HG03575 (cell line): ENCODE results near the gene AOX1.
"Not testable (repeated sequence)": the region's sequence is repeated elsewhere in the genome, so short reads cannot be mapped to it uniquely, and the experiment has no call there.

ENCODE experiments used
- ATAC-seq: cut with Tn5 transposase; IDR thresholded peaks from one replicate; pipeline ENCODE4 v1.9.1; 2021; ENCODE audit not compliant: unreplicated experiment, insufficient number of reproducible peaks, low FRiP score; ENCODE audit errors: extremely low read depth

Gene AOX1

DNA sequence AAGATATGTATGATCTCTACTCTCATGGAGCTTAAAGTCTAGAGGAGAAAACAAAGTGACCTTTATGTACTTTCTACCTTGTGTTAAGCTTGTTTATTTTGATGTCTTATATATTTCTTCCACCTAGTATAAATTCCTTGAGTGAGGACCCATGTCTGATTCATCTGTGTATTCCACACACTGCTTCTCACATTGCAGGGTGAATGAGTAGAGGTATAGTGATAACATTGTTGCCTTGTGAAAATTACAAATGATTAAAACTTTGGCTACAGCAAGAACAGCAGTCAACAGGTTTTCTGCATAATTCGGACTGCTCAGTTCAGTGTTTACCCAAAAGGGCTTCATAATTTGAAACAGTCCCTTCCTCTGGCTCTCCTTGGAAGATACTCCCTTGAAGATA, 36.3 kb downstream of the AOX1 start:
- no peak for ATAC-seq

DNA sequence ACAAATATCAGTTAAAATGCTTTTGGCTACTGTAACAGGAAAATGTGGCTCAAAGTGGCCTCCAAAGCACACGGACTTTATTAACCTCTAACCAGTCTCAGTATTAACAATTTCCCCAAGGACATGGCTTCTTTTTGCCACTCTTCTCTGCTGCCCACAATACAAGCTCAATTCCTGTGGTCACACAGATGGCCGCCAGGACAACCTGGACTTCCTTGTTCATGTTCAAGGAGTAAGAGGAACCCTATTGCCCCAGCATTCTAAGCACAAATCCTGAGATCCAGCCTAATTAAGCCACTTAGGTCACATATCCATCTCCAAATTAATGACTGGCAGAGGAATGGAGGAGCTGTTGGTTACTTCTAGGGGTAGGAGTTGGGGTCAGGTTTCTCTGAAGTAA, 38.2 kb downstream of the AOX1 start:
- ATAC-seq = no peak

DNA sequence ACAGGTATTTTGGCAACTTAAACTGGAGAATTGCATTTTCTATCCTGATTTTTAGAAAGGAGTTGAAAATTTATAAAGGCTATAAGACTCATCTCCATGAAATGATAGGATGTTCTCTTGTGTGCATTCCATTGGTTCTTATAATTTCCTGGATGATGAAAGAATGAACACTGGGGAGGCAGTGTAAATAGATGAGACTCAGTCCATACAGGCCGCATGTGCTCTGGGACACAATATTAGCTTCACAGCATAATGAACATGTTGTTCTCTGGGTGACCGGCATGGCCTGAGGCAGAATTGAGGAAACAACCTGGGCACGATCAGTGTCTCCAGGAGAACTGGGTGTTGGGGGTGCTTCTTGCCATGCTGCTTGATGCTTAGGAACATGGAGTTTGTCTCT, 38.8 kb downstream of the AOX1 start:
- ATAC-seq = no peak

DNA sequence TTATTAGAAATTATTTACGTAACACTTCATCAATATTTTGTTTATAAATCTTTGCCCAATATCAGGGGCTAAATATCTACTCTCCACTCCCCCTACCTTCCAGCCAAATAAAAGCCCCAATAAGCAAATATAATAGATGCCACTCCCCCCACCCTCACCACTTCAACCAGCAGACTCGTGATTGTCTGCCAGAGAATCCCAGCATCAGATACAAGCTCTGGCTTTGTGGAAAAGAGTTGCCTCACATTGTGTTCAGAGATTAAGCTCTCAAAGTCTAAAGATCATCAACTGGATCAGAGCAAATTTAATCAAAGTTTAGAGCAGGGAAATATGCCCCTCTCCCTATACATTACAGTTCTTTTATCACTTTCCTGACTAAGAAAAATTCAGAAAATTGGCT, 39.5 kb downstream of the AOX1 start:
- no peak for ATAC-seq

DNA sequence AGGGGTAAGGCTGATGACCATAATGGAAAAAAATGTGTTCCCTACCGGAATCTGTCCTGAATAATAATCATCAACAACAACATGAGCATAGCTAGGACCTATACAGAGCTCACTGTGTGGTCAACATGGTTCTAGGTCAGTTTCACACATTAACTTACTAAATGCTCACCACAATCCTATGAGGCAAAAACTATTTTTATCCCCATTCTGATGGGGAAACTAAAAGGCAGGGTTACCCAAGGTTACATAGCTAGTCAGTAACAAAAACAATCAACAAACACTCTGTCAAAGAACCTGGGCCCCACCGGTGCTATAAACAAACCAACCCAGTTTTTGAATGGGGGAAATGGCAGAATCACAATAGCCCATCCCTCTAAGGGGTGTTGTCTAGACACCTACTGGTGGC, 40.1 kb downstream of the AOX1 start:
- ATAC-seq = no peak

DNA sequence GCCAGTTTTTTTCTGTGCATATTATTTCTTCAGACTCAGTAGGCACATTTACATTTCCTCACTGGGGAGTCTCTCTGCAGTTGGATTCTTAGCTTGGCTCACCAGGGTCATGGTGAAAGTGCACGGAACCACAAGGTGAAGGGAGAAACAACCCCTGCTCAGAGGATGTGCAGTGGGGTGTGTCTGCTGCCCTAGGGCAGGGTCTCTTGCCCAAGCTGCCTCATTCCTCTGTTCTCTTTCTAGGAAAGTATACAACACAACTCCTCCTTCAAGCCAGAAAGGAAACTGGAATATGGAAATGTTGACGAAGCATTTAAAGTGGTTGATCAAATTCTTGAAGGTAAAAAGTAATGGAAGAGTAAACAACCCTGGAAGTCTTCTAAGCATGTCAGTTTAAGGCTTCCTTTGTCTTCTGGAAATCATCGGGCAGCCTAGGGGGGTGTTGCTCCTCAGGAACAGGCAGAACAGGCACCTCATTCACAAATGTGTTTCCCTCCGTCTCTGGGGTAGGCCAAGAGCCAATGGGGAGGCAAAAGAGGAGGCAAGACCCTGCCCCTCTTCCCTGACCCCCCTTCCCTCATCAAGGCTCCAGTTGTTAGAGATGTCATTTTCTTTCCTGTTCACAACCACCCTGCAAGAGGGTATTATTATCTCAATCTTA, 41.4 kb downstream of the AOX1 start:
- ATAC-seq = no peak

DNA sequence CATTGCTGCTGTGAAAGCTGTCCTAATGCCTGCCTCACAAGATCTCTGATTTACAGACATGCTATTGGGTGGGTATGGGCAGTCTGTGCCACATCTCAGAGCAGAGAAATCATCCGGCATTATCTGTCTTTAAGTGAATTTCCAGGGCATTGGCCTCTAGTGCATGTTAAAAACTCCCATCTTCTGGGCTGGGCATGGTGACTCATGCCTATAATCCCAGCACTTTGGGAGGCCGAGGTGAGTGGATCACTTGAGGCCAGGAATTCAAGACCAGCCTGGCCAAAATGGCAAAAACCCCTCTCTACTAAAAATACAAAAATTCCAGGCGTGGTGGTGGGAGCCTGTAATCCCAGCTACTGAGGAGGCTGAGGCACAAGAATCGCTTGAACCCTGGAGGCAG, 42.6 kb downstream of the AOX1 start:
- ATAC-seq = not testable (repeated sequence)

DNA sequence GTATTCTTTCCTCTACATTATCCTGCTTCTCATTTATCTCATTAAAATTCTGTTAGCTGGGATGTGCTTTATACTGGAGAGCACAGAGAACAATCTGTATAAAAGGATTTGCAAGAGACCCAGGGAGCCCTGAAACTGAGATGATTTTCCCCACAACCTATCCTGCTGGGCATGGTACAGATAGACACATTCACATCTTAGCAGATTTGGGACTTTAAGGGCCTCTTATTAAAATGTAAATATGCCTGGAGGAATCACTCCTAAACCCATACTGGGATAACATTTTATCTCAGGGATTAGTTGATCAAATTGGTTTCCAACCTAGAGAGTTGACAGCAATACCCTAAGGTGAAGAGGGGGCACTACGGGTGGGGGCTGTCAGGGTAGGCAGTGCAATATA, 45.5 kb downstream of the AOX1 start:
- no peak for ATAC-seq

DNA sequence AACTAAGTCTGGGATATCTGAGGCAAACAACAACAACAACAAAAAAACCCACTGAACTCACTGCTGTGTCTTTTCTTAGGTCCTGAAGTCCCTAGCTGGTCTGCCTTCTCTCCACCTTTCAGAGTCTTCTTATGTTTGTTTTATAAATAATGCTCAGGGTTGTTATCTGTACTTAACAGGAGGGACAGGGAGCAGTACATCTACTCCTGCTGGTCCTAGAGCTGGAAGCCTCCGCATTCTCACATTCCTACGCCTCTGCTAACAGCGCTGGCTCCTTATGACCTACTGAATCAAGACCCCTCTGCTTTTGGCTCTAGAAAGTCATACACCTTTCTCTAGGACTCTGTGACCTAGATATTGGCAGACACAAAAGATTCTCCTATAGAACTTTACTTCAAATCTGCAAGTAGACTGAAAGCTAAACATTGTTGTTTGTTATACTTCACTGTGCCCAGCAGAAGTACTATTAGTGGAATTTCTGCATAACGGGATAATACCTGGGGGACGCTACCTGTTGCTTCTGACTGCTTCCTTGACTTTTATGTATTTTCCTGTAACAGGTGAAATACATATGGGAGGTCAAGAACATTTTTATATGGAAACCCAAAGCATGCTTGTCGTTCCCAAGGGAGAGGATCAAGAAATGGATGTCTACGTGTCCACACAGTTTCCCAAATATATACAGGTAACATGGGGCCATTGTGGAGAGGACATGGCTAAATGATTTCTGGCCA, 48.6 kb downstream of the AOX1 start:
- no peak for ATAC-seq

DNA sequence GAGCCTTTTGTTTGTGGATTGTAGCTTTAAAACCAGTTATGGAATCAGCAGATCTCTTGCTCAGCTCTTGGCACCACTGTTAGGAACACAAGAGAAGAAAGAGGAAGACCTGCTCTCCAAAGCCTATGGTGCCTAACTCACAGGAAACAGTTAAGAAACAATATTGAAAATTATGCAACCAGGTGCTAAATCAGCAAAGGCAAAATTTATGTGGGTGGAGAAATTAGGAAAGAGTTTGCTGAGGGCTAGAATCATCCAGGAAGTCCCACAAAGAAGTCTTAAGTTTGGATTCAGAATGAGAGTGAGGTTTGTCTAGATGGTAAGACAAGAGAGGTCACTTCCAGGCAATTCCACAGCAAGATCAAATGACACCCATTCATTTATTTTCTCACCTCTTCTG, 49.4 kb downstream of the AOX1 start:
- ATAC-seq = no peak

DNA sequence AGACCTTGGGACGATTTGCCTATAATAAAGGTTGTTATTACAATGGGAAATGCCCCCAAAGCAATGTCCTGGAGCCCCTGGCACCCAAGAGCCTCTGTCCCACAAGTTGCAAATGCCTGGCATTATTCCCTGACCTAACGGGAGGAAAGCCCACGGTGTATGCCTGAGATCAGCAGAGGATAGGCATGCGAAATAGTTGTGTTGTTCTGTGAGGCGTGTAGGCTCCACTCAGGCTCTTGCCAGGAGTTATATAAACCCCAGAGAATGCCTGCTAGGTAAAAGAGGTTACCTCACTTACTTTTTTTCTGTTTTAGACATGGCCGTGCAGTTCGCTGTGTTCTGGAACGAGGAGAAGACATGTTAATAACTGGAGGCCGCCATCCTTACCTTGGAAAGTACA, 52.1 kb downstream of the AOX1 start:
- ATAC-seq = no peak

DNA sequence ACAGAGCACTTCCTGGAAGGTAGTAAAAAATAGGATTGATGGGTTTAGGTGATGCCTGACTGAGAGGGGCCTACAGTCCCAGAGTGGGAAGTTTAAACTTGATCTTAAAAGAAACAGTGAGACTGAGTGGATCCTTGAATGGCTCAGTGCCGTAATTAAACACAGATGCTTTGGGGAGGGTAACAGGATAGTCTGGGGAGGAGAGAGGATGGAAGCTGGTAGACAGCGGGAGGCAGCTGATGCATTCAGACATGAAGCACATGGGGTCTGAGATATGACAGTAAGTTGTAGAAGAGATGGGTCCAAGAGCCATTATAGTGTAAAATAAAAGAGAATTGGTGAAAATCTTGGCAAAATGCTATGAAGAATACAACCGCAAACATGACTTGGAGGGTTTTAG, 54.4 kb downstream of the AOX1 start:
- no peak for ATAC-seq

DNA sequence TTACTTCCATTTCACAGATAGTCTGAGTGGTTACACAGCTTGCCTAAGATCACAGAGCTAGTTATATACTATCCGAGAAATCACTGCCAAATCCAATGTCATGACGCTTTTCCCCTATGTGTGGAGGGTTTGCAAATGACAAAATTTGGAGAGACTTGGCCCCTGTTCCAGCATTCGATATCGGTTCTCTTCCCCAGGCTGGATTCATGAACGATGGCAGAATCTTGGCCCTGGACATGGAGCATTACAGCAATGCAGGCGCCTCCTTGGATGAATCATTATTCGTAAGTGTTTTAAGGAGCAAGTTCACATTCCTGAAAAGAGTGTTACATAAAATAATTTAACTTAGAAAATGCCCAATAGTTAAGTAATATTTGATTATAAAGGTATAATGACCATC, 55.1 kb downstream of the AOX1 start:
- no peak for ATAC-seq

DNA sequence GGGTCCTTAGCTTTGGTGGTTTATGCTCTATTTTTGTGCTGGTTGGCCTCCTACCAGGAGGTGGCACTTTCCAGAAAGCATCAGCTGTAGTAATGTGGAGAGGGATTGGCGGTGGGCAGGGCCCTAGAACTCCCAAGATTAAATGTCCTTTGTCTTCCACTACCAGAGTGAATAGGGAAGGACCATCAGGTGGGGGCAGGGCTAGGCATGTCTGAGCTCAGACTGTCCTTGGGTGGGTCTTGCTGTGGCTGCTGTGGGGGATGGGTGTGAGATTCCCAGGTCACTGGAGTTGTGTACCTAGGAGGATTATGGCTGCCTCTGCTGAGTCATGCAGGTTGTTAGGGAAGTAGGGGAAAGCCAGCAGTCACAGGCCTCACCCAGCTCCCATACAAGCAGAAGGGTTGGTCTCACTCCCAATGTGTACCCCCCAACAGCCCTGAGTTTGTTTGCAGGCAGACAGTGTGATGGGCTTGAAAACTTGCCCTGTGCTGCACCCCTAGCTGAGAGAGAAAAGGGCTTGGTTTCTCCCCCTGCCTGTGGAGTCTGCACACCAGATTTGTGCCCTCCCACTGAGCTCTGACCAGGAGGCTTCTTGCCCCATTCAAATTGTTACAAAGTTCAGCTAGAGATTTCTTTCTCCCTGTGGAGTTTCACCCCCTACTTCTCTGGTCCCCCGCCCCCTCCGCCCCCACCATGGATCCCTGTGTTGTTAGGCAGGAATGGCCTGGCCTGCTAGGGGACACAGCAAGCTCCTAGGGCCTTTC, 62.9 kb downstream of the AOX1 start:
- ATAC-seq = not testable (repeated sequence)

DNA sequence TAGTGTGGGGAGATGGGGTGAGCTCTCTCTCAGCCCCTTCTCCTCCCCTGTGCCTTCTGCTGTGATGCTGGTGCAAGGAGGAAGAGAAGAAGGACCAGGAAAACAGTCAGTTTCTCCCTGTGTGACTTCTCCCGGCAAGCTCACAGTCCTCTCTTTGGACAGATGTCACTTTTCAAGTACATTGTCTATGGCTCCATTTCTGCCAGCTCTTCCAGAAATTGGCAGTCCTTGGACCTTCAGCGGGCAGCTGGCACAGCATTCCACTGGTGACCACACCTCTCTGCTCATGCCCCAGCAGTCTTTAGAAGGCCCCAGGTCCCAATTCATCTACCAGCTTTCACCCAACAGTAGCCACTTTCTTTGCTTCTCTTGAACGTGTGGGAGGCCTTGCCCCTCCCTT, 63.9 kb downstream of the AOX1 start:
- no peak for ATAC-seq

DNA sequence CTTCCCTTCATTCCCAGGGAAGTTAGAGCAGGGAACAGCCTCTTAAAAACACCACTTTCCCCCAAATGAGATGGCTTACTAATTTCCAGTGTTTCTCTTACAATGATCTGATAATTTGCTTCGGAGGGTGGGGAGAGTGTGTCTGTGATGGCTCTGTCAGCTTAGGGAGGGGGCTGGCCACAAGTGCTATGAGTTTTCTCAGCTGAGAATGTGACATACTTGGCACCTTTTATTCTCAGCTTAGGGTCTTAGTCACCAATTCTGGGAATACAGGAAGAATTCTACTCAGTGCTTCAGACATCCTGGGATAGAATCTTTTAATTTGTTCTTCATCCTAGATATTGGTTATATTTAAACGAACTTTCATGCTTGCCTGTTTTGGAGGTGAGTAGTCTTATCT, 64.4 kb downstream of the AOX1 start:
- ATAC-seq = no peak

DNA sequence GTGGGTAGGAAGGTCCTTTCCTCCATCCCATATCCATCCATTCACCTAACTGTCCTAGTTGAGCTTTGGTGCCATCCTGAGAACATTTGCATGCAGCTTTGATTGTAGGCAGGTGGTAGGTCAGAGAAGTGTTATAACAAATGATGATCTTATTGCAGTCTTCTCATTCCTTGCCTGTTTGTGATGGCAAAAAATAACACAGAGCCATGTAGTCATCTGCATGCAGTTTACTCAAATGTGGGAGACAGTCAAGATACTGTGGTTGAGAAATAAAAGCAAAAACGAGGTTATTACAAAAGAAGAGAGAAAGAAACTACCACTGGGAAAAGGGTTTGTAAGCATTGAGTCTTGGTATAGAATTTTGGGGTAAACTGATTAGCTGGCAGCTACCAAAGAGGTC, 66.3 kb downstream of the AOX1 start:
- ATAC-seq = no peak

DNA sequence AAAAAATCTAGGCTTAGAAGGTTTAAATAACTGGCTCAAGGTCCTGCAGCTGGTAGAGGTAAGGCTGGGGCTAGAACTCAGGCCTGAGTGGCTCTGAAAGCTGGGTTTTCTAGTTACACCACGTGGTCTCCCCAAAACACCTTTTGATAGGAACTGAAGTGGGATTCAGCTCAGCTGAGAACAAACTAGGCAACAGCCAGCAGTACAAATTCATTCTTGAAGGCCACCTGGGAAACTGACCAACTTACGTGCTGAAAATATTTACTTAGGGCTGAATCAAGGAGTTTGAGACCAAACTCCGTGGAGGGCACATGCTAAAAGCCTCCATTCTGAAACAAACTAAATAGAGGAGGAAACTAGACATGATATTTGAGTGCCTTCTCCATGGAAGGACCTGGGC, 67.2 kb downstream of the AOX1 start:
- no peak for ATAC-seq

DNA sequence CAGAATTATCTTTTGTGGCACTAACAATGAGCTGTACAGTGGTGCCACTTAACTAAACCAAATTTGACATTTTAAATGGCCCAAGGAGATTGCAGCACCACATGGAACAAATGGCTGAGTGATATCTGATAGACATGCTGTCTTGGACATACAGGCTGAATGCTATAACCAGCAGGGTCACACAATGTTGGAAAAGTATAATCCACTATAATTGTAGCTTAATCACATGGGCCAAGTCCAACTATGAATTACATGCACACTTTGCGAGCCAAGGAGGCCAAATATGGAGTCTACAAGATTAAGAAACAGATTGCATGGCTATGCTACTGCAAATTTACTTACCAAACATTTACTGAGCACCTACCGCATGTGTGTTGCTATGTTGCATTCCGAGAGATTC, 69.0 kb downstream of the AOX1 start:
- ATAC-seq = no peak

DNA sequence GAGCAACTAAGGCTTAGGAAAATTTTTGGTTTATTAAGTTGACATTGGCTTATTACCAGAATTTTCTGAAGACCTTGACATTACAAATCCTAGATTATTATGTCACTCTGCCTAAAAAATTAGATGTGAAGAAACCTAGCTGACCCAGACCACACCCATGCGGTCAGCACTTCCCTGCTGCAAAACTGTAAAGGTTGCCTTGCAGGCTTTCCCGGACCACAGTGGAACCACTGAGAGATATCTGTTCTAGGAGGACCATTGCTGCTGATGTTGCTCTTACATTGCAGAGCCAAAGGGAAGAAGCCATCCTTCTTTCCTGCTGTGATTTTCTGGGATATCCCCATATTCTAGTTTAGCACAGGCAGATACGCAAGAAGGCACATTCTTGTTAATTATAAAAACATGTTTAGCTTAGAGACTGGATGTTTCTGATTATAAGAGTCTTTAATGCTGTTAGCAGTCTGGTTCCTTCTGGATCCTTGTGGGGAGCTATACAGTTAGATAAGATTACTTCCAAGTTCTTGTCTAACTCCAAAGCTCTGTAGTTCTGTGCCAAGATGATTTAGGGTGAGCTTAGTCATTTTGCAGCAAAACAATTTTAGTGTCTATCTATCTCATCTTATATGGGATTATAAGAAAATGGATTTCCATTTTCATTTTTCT, 70.2 kb downstream of the AOX1 start:
- no peak for ATAC-seq
